Coronary artery (tissue), 2 donors: Measurements from ENCODE around the gene RETREG2.

Experiments used
- DNase-seq: peaks from one replicate; pipeline ENCODE4 v3.0.0-alpha.2; 2017; ENCODE audit warnings: low spot score
- H3K27ac ChIP-seq, 2 donors: fragments of 200-600 bp; sonication (generic); one replicate each; pipeline ENCODE4 v1.5.1; 2016 to 2019
- H3K4me3 ChIP-seq: fragments of 200-600 bp; sonication (generic); 2 replicates; pipeline ENCODE4 v1.5.1; 2016; ENCODE audit warnings: mild to moderate bottlenecking, moderate library complexity
- TF ChIP-seq, protein P1 (sequence below): fragments of 200-600 bp; sonication (generic); IDR thresholded peaks from one replicate; pipeline ENCODE4 v1.5.1; 2019; ENCODE audit warnings: antibody characterized with exemption

RETREG2 gene

DNA sequence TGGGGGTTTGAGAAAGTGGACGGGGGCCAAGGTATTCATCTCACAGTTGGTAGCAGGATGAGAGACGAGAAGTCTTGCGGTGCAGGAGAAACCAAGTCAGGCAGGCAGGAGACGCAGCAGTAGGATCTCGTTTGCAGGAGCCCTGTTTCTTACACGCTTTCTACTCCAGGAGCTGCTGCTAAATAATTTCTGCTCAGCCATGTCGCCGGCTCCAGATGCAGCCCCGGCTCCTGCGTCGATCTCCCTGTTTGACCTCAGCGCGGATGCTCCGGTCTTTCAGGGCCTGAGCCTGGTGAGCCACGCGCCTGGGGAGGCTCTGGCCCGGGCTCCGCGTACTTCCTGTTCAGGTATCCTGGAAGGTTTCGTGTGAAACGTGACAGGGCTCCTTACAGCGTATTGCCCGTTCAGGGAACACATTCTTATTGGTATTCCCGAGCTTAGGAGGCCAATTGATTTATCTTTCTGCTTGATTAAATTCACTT lies 52.0 kb downstream of the RETREG2 start:
- TF ChIP-seq, protein P1, sequence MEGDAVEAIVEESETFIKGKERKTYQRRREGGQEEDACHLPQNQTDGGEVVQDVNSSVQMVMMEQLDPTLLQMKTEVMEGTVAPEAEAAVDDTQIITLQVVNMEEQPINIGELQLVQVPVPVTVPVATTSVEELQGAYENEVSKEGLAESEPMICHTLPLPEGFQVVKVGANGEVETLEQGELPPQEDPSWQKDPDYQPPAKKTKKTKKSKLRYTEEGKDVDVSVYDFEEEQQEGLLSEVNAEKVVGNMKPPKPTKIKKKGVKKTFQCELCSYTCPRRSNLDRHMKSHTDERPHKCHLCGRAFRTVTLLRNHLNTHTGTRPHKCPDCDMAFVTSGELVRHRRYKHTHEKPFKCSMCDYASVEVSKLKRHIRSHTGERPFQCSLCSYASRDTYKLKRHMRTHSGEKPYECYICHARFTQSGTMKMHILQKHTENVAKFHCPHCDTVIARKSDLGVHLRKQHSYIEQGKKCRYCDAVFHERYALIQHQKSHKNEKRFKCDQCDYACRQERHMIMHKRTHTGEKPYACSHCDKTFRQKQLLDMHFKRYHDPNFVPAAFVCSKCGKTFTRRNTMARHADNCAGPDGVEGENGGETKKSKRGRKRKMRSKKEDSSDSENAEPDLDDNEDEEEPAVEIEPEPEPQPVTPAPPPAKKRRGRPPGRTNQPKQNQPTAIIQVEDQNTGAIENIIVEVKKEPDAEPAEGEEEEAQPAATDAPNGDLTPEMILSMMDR, result no peak
- DNase-seq, result no peak
- Histone ChIP-seq H3K27ac (peak overlapping the region; percentile 91 to 96), H3K4me3 (peak overlapping the region; percentile 86)

DNA sequence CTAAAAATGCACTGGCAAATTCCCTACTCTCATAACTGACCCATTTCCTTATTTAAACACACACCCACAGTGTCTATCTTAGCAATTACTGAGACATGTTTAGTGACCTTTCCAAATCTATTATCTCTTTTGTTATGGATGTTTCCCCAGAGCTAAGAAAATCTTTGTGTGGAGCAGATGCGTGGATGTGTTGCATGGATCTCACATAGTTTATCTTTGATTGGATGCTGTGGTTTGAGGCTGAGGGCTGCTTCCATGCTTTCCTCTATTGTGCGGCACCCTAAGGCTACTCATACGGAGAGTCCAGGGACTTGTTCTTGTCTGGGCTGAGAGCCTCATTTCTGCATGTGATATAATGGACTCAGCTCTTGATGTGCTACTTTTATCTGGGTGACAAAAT lies 56.3 kb downstream of the RETREG2 start:
- DNase-seq, result no peak
- TF ChIP-seq, protein P1, result no peak
- Histone ChIP-seq H3K27ac (no peak overlapping the region), H3K4me3 (no peak overlapping the region)
